Inflammatory macrophage treated with lipopolysaccharide for 4 hours (primary cell): ENCODE data around the gene CENPS.
"Not testable (repeated sequence)": the region's sequence is repeated elsewhere in the genome, so short reads cannot be mapped to it uniquely, and the experiment has no call there.

Experiments used
- DNase-seq: peaks from one replicate; pipeline ENCODE4 v3.0.0-alpha.2; 2020

The CENPS gene

DNA sequence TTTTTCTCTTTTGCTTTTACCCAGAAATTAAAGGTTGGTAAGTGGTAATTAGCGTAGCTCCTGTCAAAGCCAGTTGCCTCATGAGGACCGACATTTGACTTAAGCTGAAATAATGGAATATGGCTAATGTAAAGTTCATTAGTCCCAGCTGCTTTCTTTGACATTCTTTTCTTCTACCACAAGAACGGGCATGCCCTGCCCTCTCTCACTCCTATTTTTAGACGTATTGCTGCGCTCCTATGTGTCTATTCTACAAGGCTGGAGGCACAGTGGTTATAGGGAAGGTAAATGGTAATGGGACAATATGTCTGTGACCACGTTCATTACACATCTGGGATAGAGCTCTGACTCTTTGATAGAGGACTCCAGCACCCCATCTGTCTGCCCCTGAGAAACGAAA lies 26.4 kb downstream of the CENPS start:
- no peak for DNase-seq

DNA sequence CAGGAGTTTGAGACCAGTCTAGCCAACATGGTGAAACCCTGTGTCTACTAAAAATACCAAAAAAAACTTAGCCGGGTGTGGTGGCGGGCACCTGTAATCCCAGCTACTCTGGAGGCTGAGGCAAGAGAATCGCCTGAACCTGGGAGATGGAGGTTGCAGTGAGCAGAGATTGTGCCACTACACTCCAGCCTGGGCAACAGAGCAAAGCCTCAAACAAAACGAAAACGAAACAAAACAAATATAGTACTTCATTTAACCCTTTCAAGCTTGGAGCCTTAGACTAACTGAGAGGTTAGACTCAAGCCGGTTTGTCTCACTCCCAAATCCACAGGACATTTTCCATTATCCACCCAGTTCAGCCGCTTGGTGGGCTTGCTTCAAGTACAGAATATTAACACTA lies 27.2 kb downstream of the CENPS start:
- not testable (repeated sequence) for DNase-seq

DNA sequence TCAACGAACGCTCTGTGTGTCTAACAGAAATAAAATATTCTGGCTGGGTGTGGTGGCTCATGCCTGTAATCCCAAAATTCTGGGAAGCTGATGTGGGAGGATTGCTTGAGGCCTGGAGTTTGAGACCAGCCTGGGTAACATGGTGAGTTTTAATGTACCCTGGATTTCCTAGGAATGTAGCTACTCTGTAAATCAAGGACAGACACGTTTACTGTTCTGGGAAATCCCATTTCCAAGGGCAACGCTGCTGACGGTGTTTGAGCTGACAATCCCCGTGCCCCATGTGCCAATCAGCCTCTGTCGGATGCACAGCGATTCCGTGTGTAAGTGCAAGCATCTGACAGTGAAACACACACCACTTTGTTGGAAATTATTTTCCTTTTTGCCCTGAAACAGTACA lies 27.6 kb downstream of the CENPS start:
- DNase-seq = no peak

DNA sequence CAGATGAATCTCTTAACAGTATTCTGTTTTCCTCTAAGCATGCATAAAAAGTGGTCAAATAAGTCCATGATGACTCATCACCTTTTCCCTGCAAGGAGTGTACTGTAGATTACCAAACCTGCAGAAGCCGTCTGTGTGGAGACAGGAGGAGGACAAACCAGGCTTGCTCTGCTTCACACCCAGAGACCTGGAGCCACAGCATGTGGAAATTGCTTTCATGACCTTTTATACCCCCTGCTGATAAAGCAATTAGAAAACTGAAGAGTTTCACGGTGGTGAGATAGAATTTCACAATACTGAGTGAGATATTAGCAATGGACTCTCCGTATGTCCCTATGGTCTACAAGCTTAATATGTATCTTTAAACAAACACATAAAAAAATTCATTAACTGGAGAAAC lies 29.0 kb downstream of the CENPS start:
- DNase-seq = no peak

DNA sequence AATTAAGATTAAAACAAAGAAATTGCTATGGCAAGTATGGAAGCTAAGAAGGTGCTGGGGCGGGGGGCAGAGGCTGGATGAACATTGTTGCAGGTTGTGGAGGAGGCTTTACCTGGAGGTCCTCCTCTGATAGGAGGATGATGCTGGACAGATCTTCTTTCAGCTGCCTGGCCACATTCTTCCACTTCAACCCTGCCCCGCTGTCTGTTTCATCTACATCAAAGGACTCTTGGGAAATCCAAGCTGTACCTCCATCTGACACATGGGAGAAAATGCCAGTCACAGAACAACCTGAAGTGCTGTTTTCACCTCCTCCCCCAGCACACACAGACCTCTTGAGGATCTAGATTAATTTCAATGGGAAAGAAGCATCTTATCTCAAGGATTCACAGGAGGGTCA lies 36.8 kb downstream of the CENPS start:
- DNase-seq = no peak

DNA sequence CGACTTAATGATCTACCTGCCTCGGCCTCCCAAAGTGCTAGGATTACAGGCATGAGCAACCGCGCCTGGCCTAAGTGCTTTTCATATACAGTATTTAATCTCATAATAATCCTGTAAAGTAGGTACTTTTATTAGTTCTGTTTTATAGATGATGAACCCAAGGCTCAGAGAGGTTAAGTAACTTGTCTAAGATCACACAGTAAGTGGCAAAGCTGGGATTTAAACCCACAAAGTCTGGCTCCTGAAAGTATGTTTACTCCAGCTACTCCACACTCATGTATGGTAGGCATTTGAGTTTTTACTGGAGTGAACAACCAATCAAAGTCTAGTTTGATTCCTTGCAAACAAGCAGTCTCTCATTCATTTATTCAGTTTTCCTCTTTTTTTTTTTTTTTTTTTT lies 39.8 kb downstream of the CENPS start:
- DNase-seq = no peak

DNA sequence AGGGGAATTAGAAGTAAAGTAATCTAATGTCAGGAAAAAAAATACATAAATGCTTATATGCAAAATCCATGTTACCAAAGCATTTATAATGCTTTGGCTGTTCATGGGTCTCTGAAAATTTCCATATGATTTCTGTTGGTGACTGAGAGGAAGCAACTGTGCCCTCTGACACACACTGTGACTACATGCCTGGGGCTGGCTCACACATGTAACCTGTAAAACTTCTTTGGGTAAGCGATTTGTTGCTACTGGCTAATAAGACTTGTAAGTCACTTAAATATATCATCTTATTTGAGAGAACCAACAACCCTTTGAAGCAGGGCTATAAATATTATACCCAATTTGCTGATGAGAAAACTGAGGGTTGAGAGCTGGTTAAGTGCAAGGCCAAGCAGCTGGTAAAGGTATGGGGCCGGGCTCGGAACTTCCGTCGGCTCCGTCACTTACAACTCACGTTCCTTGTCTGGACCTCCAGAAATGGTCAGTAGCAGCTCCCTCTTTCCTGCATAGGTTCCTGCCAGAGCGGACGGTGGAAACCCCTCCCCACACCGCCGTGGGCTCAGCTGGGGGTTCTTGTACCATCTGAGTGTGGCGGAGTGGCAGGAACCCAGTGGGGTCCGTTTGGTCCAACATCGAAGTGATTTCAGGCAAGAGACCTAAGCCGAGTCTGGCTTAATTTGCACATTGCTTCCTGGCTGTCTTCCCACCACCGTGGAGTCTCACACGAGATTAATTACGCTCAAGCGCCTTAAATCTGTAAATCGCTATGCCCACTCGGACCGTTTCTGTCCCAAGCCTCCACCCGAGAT lies 41.4 kb downstream of the CENPS start:
- no peak for DNase-seq

DNA sequence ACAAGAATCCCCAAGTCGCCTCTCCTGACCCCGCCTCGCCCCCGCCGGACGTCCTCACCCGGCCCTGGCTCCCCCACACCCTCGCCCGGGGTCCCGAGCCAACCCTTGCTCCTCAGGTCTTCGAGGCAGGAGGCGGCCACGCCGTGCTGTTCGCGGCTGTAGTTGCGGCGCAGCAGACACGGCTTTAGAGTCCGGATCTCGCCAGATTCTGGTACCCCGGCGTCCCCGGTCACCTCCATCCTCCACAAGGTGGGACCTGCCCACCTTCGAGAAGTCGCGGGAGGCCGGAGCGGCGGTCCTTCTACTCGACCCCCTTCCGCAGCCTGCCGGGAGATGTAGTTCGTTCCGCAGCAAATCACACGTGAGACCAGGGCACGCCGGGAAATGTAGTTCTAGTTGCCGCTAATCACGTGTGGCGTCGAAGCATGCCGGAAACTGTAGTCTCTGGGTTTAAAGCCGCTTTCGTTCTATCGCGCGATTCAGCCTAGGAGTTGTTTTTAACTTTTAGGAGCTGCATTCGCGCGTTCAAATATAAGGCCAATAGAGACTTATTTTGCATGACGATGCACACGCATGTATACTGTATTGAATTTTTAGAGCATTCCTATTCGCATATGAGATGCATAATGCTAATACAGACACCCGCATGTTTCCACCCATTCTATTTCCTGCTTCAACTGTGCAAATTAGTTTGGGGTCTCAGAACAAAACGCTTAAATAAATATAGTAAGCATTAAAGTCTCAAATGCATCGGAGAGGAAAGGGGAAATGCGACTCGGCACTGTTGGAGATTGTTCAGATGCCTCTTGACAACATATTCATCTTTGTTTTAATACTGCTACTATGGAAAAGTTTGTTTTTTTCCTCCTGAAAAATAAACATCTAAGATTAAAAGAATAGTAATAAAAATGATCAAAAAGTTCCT lies 42.2 kb downstream of the CENPS start, which contains the start of gene DFFA:
DFFA (minus strand) TSS at position 310 of the 925 bp plus-strand sequence; CDS start at position 239, 71 bp downstream.
- peak; percentile 96 for DNase-seq

DNA sequence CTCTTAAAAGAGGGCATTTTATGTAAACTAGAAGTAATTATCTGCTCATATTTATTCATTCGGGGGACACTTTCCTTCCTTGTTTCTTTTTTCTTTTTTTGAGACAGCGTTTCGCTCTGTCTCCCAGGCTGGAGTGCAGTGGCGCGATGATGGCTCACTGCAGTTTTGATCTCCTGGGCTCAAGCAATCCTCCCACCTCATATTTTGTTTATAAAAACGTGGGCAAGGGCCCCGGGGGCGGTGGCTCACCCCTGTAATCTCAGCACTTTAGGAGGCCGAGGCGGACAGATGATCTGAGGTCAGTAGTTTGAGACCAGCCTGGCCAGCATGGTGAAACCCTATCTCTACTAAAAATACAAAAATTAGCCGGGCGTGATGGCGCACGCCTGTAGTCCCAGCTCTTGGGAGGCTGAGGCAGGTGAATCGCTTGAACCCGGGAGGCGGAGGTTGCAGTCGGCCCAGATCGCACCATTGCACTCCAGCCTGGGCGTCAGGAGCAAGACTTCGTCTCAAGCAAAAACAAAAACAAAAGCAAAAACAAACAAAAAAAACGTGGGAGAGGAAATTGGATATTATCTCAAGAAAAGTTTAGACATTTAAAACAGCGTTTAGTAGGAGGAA lies 43.0 kb downstream of the CENPS start:
- no peak for DNase-seq

DNA sequence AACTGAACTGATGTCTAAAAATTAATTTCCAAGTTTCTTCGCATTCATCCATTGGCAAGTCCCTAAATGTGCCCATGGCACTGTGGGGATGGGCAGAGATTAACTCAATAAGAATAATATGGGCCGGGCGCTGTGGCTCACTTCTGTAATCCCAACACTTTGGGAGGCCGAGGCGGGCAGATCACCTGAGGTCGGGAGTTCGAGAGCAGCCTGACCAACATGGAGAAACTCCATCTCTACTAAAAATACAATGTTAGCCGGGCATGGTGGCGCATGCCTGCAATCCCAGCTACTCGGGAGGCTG lies 44.0 kb downstream of the CENPS start:
- DNase-seq = not testable (repeated sequence)

DNA sequence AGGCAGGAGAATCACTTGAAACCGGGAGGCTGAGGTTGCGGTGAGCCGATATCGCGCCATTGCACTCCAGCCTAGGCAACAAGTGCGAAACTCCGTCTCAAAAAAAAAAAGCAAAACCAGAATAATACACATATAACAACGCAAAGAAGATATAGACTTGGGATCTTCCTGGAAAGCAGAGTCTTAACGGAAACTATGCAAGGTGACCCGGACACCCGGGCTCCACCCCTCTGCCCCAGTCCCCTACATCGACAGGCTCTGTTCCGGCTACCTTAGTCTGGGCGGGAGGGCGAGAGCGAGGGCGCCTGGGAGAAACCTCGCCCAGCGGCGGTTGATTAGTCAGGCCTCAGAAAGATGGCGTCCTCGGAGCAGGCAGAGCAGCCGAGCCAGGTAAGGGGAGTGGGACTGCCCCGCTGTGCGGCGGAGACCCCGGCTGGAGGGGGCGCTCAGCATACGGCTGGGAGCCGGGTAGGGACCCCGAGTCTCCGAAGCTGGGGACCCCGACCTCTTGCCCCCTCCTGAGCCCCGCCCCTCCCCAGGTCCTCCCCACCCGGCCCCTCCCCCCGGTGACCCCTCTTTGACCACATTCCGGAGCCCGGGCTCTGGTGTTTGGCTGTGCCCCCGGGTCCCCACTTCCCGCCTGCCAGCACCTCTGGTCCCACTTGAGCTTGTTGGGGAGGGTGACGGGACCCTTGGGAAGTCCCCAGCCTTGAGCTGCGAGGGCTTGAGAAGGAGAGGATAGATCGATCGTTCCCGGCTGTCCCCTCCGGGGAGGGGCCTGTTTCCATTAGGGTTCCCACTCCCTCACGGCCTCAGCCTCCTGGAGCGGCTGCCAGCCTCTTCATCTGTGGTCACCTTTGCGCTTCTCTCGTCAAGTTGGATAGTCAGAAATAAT lies 44.6 kb downstream of the CENPS start, which contains the start of gene PEX14:
PEX14 (plus strand) TSS at position 338 of the 895 bp plus-strand sequence; CDS start at position 355, 17 bp downstream.
- DNase-seq = peak; percentile 90

DNA sequence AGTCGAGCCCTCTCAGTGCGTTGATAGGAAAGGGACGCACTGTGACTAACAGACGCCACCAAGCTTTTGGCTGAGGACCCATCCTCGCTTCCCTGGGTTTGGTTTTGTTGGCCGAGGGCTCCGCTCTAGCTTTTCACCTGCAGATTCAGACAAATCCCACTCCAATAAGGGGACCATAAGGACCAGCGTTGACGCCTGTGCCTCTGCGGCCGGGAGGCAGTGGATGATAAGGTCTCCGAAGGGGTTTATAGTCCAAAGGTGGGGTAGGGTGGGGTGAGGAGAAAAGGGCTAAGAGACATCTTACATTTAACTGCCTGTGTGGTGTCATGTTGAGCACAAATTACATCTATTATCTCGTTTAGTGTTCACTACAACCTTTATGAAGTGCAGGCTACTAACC lies 45.3 kb downstream of the CENPS start:
- no peak for DNase-seq

DNA sequence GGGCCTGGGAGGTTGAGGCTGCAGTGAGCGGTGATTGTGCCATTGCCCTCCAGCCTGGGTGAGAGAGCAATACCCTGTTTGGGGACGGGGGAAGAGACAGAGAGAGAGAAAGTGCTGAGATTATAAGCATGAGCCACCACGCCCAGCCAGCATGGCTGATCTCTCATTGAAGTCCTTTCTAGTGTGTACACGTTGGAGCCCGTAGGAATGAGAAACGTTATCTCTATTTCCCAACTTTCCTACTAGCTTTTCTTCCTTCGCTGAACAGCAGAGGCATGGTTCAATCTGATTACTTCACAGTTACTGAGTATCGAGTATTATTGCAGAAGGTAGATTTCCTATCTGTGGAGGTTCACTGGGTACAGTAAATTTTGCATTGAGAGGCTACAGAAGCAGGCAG lies 49.1 kb downstream of the CENPS start:
- no peak for DNase-seq

DNA sequence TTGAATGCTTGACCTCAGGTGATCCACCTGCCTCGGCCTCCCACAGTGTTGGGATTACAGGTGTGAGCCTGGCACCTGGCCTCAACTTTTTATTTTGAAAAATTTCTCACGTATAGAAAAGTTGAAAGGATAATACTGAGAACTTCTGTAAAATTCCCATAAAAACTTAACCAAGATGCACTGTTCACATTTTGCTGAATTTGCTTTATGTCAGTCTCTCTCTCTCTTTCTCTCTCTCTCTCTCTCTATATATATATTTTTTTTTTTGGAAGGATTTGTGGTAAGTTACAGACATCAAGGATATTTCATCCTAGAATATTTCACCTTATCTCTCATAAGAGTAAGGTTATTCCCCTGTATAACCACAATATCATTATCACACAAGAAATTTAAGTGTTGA lies 50.4 kb downstream of the CENPS start:
- DNase-seq = no peak

DNA sequence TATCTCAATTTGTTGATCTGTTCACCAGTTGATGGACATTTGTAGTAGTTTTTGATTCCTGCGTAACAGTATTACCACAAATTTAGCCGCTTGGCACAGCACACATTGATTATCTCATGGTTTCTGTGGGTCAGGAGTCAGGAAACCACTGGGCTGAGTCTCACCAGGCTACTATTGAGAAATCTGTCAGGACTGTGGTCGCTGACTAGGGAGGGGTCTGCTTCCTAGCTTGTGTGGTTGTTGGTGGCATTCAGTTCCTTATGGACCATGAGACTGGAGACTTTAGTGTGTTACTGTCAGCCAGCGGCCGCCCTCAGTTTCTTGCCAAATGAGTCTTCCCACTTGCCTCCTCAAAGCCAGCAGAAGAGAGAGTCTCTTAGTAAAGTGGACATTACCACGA lies 54.3 kb downstream of the CENPS start:
- peak; percentile 95 for DNase-seq

DNA sequence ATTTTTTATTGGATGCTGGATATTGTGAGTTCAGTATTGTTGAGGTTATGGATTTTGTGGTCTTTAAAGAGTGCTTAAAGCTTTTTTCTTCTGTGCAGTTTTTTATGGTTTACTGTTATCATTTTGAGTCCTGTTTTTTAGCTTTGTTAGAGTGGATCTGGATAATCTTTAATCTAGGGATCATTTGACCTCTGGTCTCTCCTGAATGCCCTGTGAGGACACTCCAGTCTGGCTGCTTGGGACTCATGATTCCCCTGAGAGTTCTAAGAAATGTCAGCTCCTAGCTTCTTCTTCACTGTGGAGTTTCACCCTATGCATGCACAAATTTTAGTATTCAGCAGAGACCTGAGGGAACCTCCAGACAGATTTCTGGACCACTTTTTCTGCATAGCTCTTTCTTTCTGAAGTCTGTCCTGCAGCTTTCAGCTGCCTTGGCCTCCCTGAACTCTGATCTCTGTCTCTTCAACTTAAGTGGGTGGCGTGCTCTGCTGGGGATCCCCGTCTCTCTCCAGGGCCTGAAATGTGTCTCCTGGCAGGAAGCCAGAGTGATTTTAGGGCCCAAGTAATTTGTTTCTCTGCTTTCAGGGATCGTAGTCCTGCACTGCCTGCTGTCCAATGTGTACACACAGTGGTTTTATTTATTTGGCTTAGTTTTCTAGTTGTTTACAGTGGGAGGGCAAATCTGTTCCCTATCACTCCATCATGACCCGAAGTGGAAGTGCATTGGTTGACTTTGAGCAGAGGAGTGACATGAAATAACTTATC lies 59.2 kb downstream of the CENPS start:
- no peak for DNase-seq

DNA sequence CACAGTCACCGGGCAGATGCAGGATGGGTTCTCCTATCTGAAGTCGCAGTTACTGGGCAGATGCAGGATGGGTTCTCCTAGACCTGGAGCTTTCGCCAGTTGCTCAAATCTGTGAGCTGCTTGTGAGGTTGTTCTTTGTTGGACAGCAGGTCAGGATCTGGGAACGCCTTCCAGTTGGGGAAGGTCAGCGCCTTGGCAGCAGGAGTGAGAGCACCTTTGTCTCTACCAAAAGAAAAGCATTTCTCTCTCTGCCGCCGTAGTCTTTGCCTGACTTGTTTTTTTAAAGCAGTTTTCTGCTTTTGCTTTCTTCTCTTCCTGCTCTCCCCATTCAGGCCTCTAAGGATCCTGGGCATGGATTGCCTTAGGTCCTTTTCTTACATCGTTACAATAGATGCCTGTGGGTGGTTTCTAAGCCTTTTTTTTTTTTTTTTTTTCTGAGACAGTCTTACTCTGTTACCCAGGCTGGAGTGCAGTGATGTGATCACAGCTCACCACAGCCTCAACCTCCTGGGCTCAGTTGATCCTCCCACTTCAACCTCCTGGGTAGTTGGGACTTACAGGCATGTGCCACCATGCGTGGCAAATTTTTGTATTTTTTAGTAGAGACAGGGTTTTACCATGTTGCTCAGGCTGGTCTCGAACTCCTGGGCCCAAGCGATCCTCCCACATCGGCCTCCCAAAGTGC lies 60.2 kb downstream of the CENPS start:
- no peak for DNase-seq
